GM23338 (cell line): ENCODE results near the gene FBXL19. TPM values are rescaled to one million over a fixed set of nuclear protein-coding genes. Genes with fewer than 3 reads are reported as not detected.

Source experiments
- ATAC-seq: fragments of 200-7000 bp; cut with Tn5 transposase; 3 replicates; pipeline ENCODE4 v1.9.1; 2020
- DNase-seq: peaks from one replicate; pipeline ENCODE4 v3.0.0-alpha.2; 2015; ENCODE audit warnings: low spot score
- H2AFZ ChIP-seq: fragments of 200-600 bp; sonication (generic); 2 replicates; pipeline ENCODE4 v1.8.0; 2016; ENCODE audit warnings: antibody characterized with exemption, mild to moderate bottlenecking, moderate library complexity
- H3F3A ChIP-seq: fragments of 200-600 bp; sonication (generic); replicated peaks from 2 replicates; pipeline ENCODE4 v1.8.0; 2017; ENCODE audit warnings: antibody characterized with exemption, mixed run types, low read depth
- H3K27ac ChIP-seq: fragments of 200-600 bp; sonication (generic); 2 replicates; pipeline ENCODE4 v1.6.1; 2016; ENCODE audit warnings: low read depth
- H3K27me3 ChIP-seq: fragments of 200-600 bp; sonication (generic); 2 replicates; pipeline ENCODE4 v1.8.0; 2016; ENCODE audit warnings: mild to moderate bottlenecking, mixed run types, moderate library complexity; ENCODE audit not compliant: insufficient read depth
- H3K36me3 ChIP-seq: fragments of 200-600 bp; sonication (generic); 2 replicates; pipeline ENCODE4 v1.8.0; 2016; ENCODE audit warnings: mild to moderate bottlenecking; ENCODE audit not compliant: insufficient read depth
- H3K4me1 ChIP-seq: fragments of 200-600 bp; sonication (generic); 2 replicates; pipeline ENCODE4 v1.8.0; 2016; ENCODE audit warnings: mild to moderate bottlenecking, moderate library complexity; ENCODE audit not compliant: insufficient read depth
- H3K4me2 ChIP-seq: fragments of 200-600 bp; sonication (generic); 2 replicates; pipeline ENCODE4 v1.7.1; 2017; ENCODE audit warnings: mixed run types
- H3K4me3 ChIP-seq: fragments of 200-600 bp; sonication (generic); 2 replicates; pipeline ENCODE4 v1.6.1; 2016; ENCODE audit warnings: mixed run types
- H3K79me2 ChIP-seq: fragments of 200-600 bp; sonication (generic); replicated peaks from 2 replicates; pipeline ENCODE4 v1.8.0; 2017; ENCODE audit warnings: mild to moderate bottlenecking; ENCODE audit not compliant: insufficient read depth
- H3K9me2 ChIP-seq: fragments of 200-600 bp; sonication (generic); 2 replicates; pipeline ENCODE4 v1.8.0; 2017; ENCODE audit not compliant: insufficient read depth
- H4K20me1 ChIP-seq: fragments of 200-600 bp; sonication (generic); replicated peaks from 2 replicates; pipeline ENCODE4 v1.8.0; 2017; ENCODE audit warnings: mild to moderate bottlenecking; ENCODE audit not compliant: insufficient read depth
- H3K27ac Mint-ChIP-seq: 2 replicates; pipeline ENCODE4 v1.8.0; 2020; ENCODE audit warnings: inconsistent platforms, mild to moderate bottlenecking, moderate library complexity, mixed read lengths
- H3K27me3 Mint-ChIP-seq: 3 replicates; pipeline ENCODE4 v1.8.0; 2022; ENCODE audit warnings: low read depth, mild to moderate bottlenecking, moderate library complexity, mixed read lengths, inconsistent platforms; ENCODE audit not compliant: insufficient read depth, poor library complexity
- H3K36me3 Mint-ChIP-seq: 3 replicates; pipeline ENCODE4 v1.8.0; 2021; ENCODE audit warnings: low read depth, mild to moderate bottlenecking, inconsistent platforms, moderate library complexity, mixed read lengths
- H3K4me1 Mint-ChIP-seq: 3 replicates; pipeline ENCODE4 v1.8.0; 2020; ENCODE audit warnings: mild to moderate bottlenecking, inconsistent platforms, mixed read lengths
- H3K4me3 Mint-ChIP-seq: 3 replicates; pipeline ENCODE4 v1.8.0; 2021; ENCODE audit warnings: moderate library complexity, mild to moderate bottlenecking, inconsistent platforms, mixed read lengths
- H3K9me3 Mint-ChIP-seq: 3 replicates; pipeline ENCODE4 v1.8.0; 2020; ENCODE audit warnings: moderate library complexity, mild to moderate bottlenecking, inconsistent platforms, mixed read lengths
- CTCF ChIP-seq, 2 experiments: fragments of 200-600 bp in 1 of 2; sonication (generic) in 1 of 2; conservative IDR thresholded peaks; 2 replicates each; pipeline versions ENCODE4 v1.5.1 to v1.6.1; 2016 to 2017; ENCODE audit warnings: antibody characterized with exemption in 2 of 2, low read depth in 2 of 2, mild to moderate bottlenecking in 2 of 2, moderate library complexity in 1 of 2
- ETS1 ChIP-seq: IDR thresholded peaks from 2 replicates; pipeline ENCODE4 v1.6.1; 2016; ENCODE audit warnings: antibody characterized with exemption
- EZH2 ChIP-seq: fragments of 200-600 bp; sonication (generic); IDR thresholded peaks from one replicate; pipeline ENCODE4 v1.8.0; 2017; ENCODE audit warnings: antibody characterized with exemption, mild to moderate bottlenecking, low read depth; ENCODE audit not compliant: unreplicated experiment
- JUNB ChIP-seq: IDR thresholded peaks from one replicate; pipeline ENCODE4 v1.6.1; 2016; ENCODE audit warnings: antibody characterized with exemption; ENCODE audit not compliant: unreplicated experiment
- NANOG ChIP-seq: IDR thresholded peaks from 2 replicates; pipeline ENCODE4 v1.6.1; 2016; ENCODE audit warnings: antibody characterized with exemption, borderline replicate concordance
- POLR2AphosphoS5 ChIP-seq: IDR thresholded peaks from 2 replicates; pipeline ENCODE4 v1.6.1; 2016; ENCODE audit warnings: antibody characterized with exemption, low read depth
- STAT1 ChIP-seq: IDR thresholded peaks from one replicate; pipeline ENCODE4 v1.6.1; 2016; ENCODE audit warnings: antibody characterized with exemption; ENCODE audit not compliant: unreplicated experiment
- ZNF114 ChIP-seq: fragments of 250-450 bp; sonication (Bioruptor Pico); IDR thresholded peaks from 2 replicates; pipeline ENCODE4 v1.5.0; 2020; ENCODE audit warnings: mild to moderate bottlenecking, moderate library complexity
- ZNF331 ChIP-seq: fragments of 250-450 bp; sonication (Bioruptor Pico); IDR thresholded peaks from 2 replicates; pipeline ENCODE4 v1.5.0; 2020; ENCODE audit warnings: low read depth, mild to moderate bottlenecking, moderate library complexity
- polyA plus RNA-seq: library from polyadenylated mRNA; unstranded; fragments of >200 nt; fragmentation: Nextera tagmentation; extraction: Ambion mirVana; gene quantifications from 2 replicates; pipeline ENCODE4 v1.2.1, GENCODE V29; 2016
- total RNA-seq: library from RNA; depleted of rRNA; stranded (reverse); fragments of >200 nt; shearing (Covaris generic); gene quantifications from 2 replicates; pipeline ENCODE4 v1.2.3, GENCODE V29; 2014
- TF ChIP-seq, protein P1 (sequence below): IDR thresholded peaks from one replicate; pipeline ENCODE4 v1.6.1; 2018; ENCODE audit warnings: antibody characterized with exemption; ENCODE audit not compliant: unreplicated experiment

FBXL19 gene
- total and polyA plus RNA-seq, 2 experiments from 2014 or later: 12.5 to 71.5 TPM

DNA sequence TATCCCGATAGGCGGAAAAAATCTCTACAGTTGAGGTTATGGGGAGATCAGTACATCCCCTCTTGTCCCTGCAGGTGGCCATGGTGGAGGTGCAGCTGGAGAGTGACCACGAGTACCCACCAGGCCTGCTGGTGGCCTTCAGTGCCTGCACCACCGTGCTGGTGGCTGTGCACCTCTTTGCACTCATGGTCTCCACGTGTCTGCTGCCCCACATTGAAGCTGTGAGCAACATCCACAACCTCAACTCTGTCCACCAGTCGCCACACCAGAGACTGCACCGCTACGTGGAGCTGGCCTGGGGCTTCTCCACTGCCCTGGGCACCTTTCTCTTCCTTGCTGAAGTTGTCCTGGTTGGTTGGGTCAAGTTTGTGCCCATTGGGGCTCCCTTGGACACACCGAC, 29.7 kb downstream of the FBXL19 start:
- Mint-ChIP-seq H3K36me3 (no peaks in the 10 kb centered on the region), H3K27me3 (peaks cover 19% of the 10 kb centered on the region), H3K27ac (no peak overlapping the region), H3K4me3 (no peak overlapping the region), H3K4me1 (peaks cover 18% of the 10 kb centered on the region), H3K9me3 (no peaks in the 10 kb centered on the region)
- Histone ChIP-seq H3K27ac (no peak overlapping the region), H3K4me1 (peaks cover 7% of the 10 kb centered on the region; the same call in 1 of the 2 replicates), H3K79me2 (no peaks in the 10 kb centered on the region), H3K9me2 (no peaks in the 10 kb centered on the region), H2AFZ (no peak overlapping the region), H3K4me2 (no peak overlapping the region), H3K36me3 (no peaks in the 10 kb centered on the region; the same call in 1 of the 2 replicates), H3F3A (peaks cover 21% of the 10 kb centered on the region), H4K20me1 (0 out of 2 replicates have a peak, but pooled peaks cover 3% of the 10 kb centered on the region), H3K27me3 (no peaks in the 10 kb centered on the region), H3K4me3 (no peak overlapping the region)
- ATAC-seq: no peak
- no peak for DNase-seq
- TF ChIP-seq ETS1 (no peak), EZH2 (no peak), JUNB (no peak), STAT1 (no peak), POLR2AphosphoS5 (no peak), ZNF114 (no peak), ZNF331 (CRISPR knock-in tag) (no peak), CTCF (conservative IDR thresholded peaks at IDR 0.05; ENCODE audit: low read depth in 2 of 2) (no peak), NANOG (no peak)
- TF ChIP-seq, protein P1, sequence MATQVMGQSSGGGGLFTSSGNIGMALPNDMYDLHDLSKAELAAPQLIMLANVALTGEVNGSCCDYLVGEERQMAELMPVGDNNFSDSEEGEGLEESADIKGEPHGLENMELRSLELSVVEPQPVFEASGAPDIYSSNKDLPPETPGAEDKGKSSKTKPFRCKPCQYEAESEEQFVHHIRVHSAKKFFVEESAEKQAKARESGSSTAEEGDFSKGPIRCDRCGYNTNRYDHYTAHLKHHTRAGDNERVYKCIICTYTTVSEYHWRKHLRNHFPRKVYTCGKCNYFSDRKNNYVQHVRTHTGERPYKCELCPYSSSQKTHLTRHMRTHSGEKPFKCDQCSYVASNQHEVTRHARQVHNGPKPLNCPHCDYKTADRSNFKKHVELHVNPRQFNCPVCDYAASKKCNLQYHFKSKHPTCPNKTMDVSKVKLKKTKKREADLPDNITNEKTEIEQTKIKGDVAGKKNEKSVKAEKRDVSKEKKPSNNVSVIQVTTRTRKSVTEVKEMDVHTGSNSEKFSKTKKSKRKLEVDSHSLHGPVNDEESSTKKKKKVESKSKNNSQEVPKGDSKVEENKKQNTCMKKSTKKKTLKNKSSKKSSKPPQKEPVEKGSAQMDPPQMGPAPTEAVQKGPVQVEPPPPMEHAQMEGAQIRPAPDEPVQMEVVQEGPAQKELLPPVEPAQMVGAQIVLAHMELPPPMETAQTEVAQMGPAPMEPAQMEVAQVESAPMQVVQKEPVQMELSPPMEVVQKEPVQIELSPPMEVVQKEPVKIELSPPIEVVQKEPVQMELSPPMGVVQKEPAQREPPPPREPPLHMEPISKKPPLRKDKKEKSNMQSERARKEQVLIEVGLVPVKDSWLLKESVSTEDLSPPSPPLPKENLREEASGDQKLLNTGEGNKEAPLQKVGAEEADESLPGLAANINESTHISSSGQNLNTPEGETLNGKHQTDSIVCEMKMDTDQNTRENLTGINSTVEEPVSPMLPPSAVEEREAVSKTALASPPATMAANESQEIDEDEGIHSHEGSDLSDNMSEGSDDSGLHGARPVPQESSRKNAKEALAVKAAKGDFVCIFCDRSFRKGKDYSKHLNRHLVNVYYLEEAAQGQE: no peak
